ENCODE data around the gene IL31RA. TPM values are rescaled to one million over a fixed set of nuclear protein-coding genes. Genes with fewer than 3 reads are reported as not detected.

IL31RA gene
- total and polyA plus RNA-seq, 3 experiments from 2014 or later: not detected

DNA sequence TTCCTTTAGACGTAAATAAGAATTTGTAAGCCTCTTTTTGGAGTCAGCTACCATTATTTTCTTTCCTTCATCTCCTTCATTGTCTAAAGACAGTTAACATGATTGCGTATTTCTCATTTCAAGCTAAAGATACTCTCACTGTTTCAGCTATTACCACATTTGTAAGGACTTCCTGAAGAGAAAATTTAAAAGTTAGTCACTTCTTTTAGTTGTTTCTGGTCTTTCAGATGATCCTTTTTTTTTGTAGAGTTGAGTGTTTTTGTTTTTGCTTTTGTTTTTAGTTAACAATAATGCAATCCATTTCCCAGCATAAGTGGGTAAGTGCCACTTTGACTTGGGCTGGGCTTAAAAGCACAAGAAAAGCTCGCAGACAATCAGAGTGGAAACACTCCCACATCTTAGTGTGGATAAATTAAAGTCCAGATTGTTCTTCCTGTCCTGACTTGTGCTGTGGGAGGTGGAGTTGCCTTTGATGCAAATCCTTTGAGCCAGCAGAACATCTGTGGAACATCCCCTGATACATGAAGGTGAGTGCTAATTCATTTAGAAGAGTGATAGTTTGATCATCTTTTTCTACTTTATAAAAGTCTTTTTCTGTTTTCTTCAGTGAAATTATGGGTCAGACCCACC is 2.0 kb downstream of the IL31RA start:
- H3K9me3 Mint-ChIP-seq: no peaks in the 10 kb centered on the region

GRCh38 chr5:55853818-55854217 is 2.7 kb downstream of the IL31RA start:
- H3K4me1 ChIP-seq (ENCODE audit: insufficient read depth, low read length): peaks cover 21% of the 10 kb centered on the region
- no peak for DNase-seq
- no peak overlapping the region for H3K4me3 ChIP-seq (ENCODE audit: low read length)
- H3K9me3 Mint-ChIP-seq: no peaks in the 10 kb centered on the region
- peaks cover 4 to 39% of the 10 kb centered on the region in 2 donors for H3K27me3 Mint-ChIP-seq
- H3K4me3 Mint-ChIP-seq: no peak overlapping the region
- POLR2A ChIA-PET: no interaction called here
- H3K4me1 Mint-ChIP-seq: peaks cover 23 to 37% (median 26%) of the 10 kb centered on the region in 3 donors
- no peaks in the 10 kb centered on the region for H3K36me3 Mint-ChIP-seq
- H3K36me3 ChIP-seq (ENCODE audit: insufficient read depth, low read length): no peaks in the 10 kb centered on the region
- CTCF ChIA-PET: no interaction called here
- no peak overlapping the region for H3K27ac Mint-ChIP-seq
- H3K9me3 ChIP-seq (ENCODE audit: low read length): no peaks in the 10 kb centered on the region
- H3K27me3 ChIP-seq (ENCODE audit: insufficient read depth, low read length, poor library complexity, severe bottlenecking): peaks cover 5% of the 10 kb centered on the region
- no peak overlapping the region for H3K27ac ChIP-seq (ENCODE audit: low read depth, low read length)

More for the DNA sequence above, 2.0 kb downstream of the IL31RA start:
- Histone ChIP-seq H3K27me3 (ENCODE audit: insufficient read depth, low read length, poor library complexity, severe bottlenecking) (peaks cover 5% of the 10 kb centered on the region), H3K36me3 (ENCODE audit: insufficient read depth, low read length) (no peaks in the 10 kb centered on the region), H3K9me3 (ENCODE audit: low read length) (no peaks in the 10 kb centered on the region), H3K27ac (ENCODE audit: low read depth, low read length) (no peak overlapping the region), H3K4me3 (ENCODE audit: low read length) (no peak overlapping the region), H3K4me1 (ENCODE audit: insufficient read depth, low read length) (peaks cover 21% of the 10 kb centered on the region)
- peaks cover 7 to 35% of the 10 kb centered on the region in 2 donors for H3K27me3 Mint-ChIP-seq
- peaks cover 25 to 43% (median 26%) of the 10 kb centered on the region in 3 donors for H3K4me1 Mint-ChIP-seq
- no peak for DNase-seq
- no peak overlapping the region for H3K4me3 Mint-ChIP-seq
- ChIA-PET POLR2A (no interaction called here), CTCF (no interaction called here)
- no peak overlapping the region for H3K27ac Mint-ChIP-seq
- H3K36me3 Mint-ChIP-seq: no peaks in the 10 kb centered on the region

GRCh38 chr5:55855509-55855908 is 4.4 kb downstream of the IL31RA start:
- H3K9me3 Mint-ChIP-seq: no peaks in the 10 kb centered on the region
- Histone ChIP-seq H3K9me3 (ENCODE audit: low read length) (no peaks in the 10 kb centered on the region), H3K4me3 (ENCODE audit: low read length) (peak overlapping the region; percentile 9), H3K27me3 (ENCODE audit: insufficient read depth, low read length, poor library complexity, severe bottlenecking) (peaks cover 5% of the 10 kb centered on the region), H3K27ac (ENCODE audit: low read depth, low read length) (no peak overlapping the region), H3K36me3 (ENCODE audit: insufficient read depth, low read length) (no peaks in the 10 kb centered on the region), H3K4me1 (ENCODE audit: insufficient read depth, low read length) (peaks cover 21% of the 10 kb centered on the region)
- peak in 1 of 5 donors; percentile 8 for DNase-seq
- H3K27me3 Mint-ChIP-seq: peaks cover 3 to 32% of the 10 kb centered on the region in 2 donors
- no peaks in the 10 kb centered on the region for H3K36me3 Mint-ChIP-seq
- peaks cover 20 to 28% (median 23%) of the 10 kb centered on the region in 3 donors for H3K4me1 Mint-ChIP-seq
- ChIA-PET CTCF (no interaction called here), POLR2A (no interaction called here)
- H3K4me3 Mint-ChIP-seq: peak overlapping the region in 2 of 7 donors; percentile 14 to 49
- H3K27ac Mint-ChIP-seq: peak overlapping the region in 3 of 8 donors; percentile 15 to 64 (median 48)

GRCh38 chr5:55856516-55857246 is 5.5 kb downstream of the IL31RA start:
- Histone ChIP-seq H3K27ac (ENCODE audit: low read depth, low read length) (no peak overlapping the region), H3K27me3 (ENCODE audit: insufficient read depth, low read length, poor library complexity, severe bottlenecking) (no peaks in the 10 kb centered on the region), H3K4me1 (ENCODE audit: insufficient read depth, low read length) (peaks cover 21% of the 10 kb centered on the region), H3K36me3 (ENCODE audit: insufficient read depth, low read length) (no peaks in the 10 kb centered on the region), H3K9me3 (ENCODE audit: low read length) (no peaks in the 10 kb centered on the region), H3K4me3 (ENCODE audit: low read length) (no peak overlapping the region)
- H3K9me3 Mint-ChIP-seq: no peaks in the 10 kb centered on the region
- peak overlapping the region in 6 of 8 donors; percentile 10 to 84 (median 30) for H3K27ac Mint-ChIP-seq
- ChIA-PET CTCF (no interaction called here), POLR2A (no interaction called here)
- H3K27me3 Mint-ChIP-seq: peaks cover 3 to 26% of the 10 kb centered on the region in 2 donors
- H3K36me3 Mint-ChIP-seq: peaks cover 0 to 3% (median 0%) of the 10 kb centered on the region in 3 donors
- peak in 3 of 5 donors; percentile 5 to 22 (median 10) for DNase-seq
- H3K4me3 Mint-ChIP-seq: peak overlapping the region in 2 of 7 donors; percentile 3 to 10
- peaks cover 20 to 28% (median 23%) of the 10 kb centered on the region in 3 donors for H3K4me1 Mint-ChIP-seq

DNA sequence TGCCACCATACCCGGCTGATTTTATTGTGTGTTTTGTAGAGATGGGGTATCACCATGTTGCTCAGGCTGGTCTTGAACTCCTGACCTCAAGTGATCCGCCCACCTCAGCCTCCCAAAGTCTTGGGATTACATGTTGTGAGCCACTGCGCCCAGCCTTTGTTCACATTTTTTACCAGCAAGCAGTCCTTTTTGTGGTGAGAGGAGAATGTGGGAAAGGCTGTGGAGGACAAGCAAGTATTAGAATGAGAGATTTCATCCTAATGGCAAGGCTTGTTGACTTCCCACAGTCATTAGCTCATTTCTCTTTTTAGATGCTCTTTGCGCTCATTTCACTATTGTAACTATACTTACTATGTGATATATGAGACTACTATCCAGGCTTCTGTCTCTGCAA is 6.1 kb downstream of the IL31RA start:
- H3K4me3 ChIP-seq (ENCODE audit: low read length): no peak overlapping the region
- peaks cover 21% of the 10 kb centered on the region for H3K4me1 ChIP-seq (ENCODE audit: insufficient read depth, low read length)
- H3K9me3 ChIP-seq (ENCODE audit: low read length): no peaks in the 10 kb centered on the region
- Mint-ChIP-seq H3K27me3 (peaks cover 3 to 25% of the 10 kb centered on the region in 2 donors), H3K4me1 (peaks cover 20 to 28% (median 23%) of the 10 kb centered on the region in 3 donors), H3K4me3 (no peak overlapping the region), H3K9me3 (no peaks in the 10 kb centered on the region), H3K27ac (peak overlapping the region in 3 of 8 donors; percentile 15 to 84 (median 70)), H3K36me3 (peaks cover 0 to 4% (median 0%) of the 10 kb centered on the region in 3 donors)
- DNase-seq: no peak
- H3K27me3 ChIP-seq (ENCODE audit: insufficient read depth, low read length, poor library complexity, severe bottlenecking): no peaks in the 10 kb centered on the region
- H3K36me3 ChIP-seq (ENCODE audit: insufficient read depth, low read length): no peaks in the 10 kb centered on the region
- no peak overlapping the region for H3K27ac ChIP-seq (ENCODE audit: low read depth, low read length)
- ChIA-PET CTCF (no interaction called here), POLR2A (no interaction called here)

- H3K4me1 ChIP-seq (ENCODE audit: insufficient read depth, low read length): peaks cover 21% of the 10 kb centered on the region
- no peak overlapping the region for H3K4me3 ChIP-seq (ENCODE audit: low read length)
- no peak overlapping the region for H3K27ac Mint-ChIP-seq
- no peaks in the 10 kb centered on the region for H3K36me3 ChIP-seq (ENCODE audit: insufficient read depth, low read length)
- H3K27me3 Mint-ChIP-seq: peaks cover 0 to 21% of the 10 kb centered on the region in 2 donors
- POLR2A ChIA-PET: no interaction called here
- H3K36me3 Mint-ChIP-seq: peaks cover 0 to 4% (median 0%) of the 10 kb centered on the region in 3 donors
- CTCF ChIA-PET: no interaction called here
- no peak overlapping the region for H3K4me3 Mint-ChIP-seq
- H3K4me1 Mint-ChIP-seq: peaks cover 20 to 28% (median 23%) of the 10 kb centered on the region in 3 donors
- no peaks in the 10 kb centered on the region for H3K9me3 Mint-ChIP-seq
- DNase-seq: no peak
- no peak overlapping the region for H3K27ac ChIP-seq (ENCODE audit: low read depth, low read length)
- H3K9me3 ChIP-seq (ENCODE audit: low read length): no peaks in the 10 kb centered on the region
- no peaks in the 10 kb centered on the region for H3K27me3 ChIP-seq (ENCODE audit: insufficient read depth, low read length, poor library complexity, severe bottlenecking)
These were observed 6.9 kb downstream of the IL31RA start for GRCh38 chr5:55858104-55858503.

DNA sequence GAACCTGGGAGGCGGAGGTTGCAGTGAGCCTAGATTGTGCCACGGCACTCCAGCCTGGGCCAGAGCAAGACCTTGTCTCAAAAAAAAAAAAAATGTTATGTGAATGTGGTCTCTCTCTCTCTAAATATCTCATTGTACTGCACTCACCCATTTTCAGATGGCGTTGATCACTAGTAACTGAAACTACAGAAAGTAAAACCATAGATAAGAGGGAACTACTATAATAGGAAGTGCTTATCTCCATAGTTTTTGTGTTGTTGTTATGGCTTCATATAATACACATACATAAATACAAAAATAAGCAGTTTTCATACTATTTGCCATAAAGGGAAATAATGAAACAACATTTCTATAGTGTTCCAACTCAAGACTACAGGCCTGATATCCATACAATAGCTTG is 9.1 kb downstream of the IL31RA start:
- H3K9me3 ChIP-seq (ENCODE audit: low read length): no peaks in the 10 kb centered on the region
- no peaks in the 10 kb centered on the region for H3K36me3 ChIP-seq (ENCODE audit: insufficient read depth, low read length)
- Mint-ChIP-seq H3K27me3 (peaks cover 3 to 10% of the 10 kb centered on the region in 2 donors), H3K9me3 (no peaks in the 10 kb centered on the region), H3K36me3 (peaks cover 0 to 4% (median 0%) of the 10 kb centered on the region in 3 donors), H3K27ac (no peak overlapping the region), H3K4me1 (peaks cover 19 to 26% (median 21%) of the 10 kb centered on the region in 3 donors), H3K4me3 (no peak overlapping the region)
- H3K4me1 ChIP-seq (ENCODE audit: insufficient read depth, low read length): peaks cover 21% of the 10 kb centered on the region
- ChIA-PET POLR2A (no interaction called here), CTCF (no interaction called here)
- no peak overlapping the region for H3K27ac ChIP-seq (ENCODE audit: low read depth, low read length)
- H3K27me3 ChIP-seq (ENCODE audit: insufficient read depth, low read length, poor library complexity, severe bottlenecking): no peaks in the 10 kb centered on the region
- H3K4me3 ChIP-seq (ENCODE audit: low read length): no peak overlapping the region
- no peak for DNase-seq

DNA sequence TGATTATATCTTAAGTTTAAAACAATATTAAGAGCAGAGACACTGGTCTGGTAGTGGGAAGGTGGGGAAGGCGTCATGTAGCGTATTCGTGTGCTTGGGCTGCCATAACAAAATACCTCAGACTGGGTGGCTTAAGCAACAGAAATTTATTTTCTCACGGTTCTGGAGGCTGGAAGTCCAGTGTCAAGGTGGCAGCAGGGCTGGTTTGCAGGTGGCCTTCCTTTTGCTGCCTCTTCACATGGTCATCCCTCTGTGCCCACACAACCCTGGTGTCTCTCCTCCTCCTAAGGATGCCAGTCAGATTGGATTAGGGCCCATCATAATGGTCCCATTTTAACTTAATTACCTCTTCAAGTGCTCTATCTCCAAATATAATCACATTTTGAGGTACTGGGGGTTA is 9.6 kb downstream of the IL31RA start:
- ChIA-PET POLR2A (no interaction called here), CTCF (no interaction called here)
- Histone ChIP-seq H3K9me3 (ENCODE audit: low read length) (no peaks in the 10 kb centered on the region), H3K27me3 (ENCODE audit: insufficient read depth, low read length, poor library complexity, severe bottlenecking) (no peaks in the 10 kb centered on the region), H3K4me3 (ENCODE audit: low read length) (no peak overlapping the region), H3K27ac (ENCODE audit: low read depth, low read length) (no peak overlapping the region), H3K4me1 (ENCODE audit: insufficient read depth, low read length) (peaks cover 16% of the 10 kb centered on the region), H3K36me3 (ENCODE audit: insufficient read depth, low read length) (no peaks in the 10 kb centered on the region)
- H3K27ac Mint-ChIP-seq: no peak overlapping the region
- peaks cover 4 to 10% of the 10 kb centered on the region in 2 donors for H3K27me3 Mint-ChIP-seq
- H3K4me1 Mint-ChIP-seq: peaks cover 15 to 22% (median 17%) of the 10 kb centered on the region in 3 donors
- no peaks in the 10 kb centered on the region for H3K9me3 Mint-ChIP-seq
- peaks cover 0 to 4% (median 0%) of the 10 kb centered on the region in 3 donors for H3K36me3 Mint-ChIP-seq
- DNase-seq: no peak
- no peak overlapping the region for H3K4me3 Mint-ChIP-seq

All from CD8-positive, alpha-beta memory T cell (primary cell).